ENCODE measurements around the gene OR52A5. TPM values are rescaled to one million over a fixed set of nuclear protein-coding genes. Genes with fewer than 3 reads are reported as not detected.

Gene OR52A5
- total and polyA plus RNA-seq, 2 of the 13 experiments (the other 11 are each of a cell fraction or from before 2014, with no cell fraction given) = not detected

GRCh38 chr11:5137014-5137413 lies 1.1 kb downstream of the OR52A5 start (continued):
- TF ChIP-seq ZNF468 (CRISPR knock-in tag; IDR thresholded peaks at IDR 0.05) (no peak), AHDC1 (CRISPR knock-in tag; IDR thresholded peaks at IDR 0.05; ENCODE audit: borderline replicate concordance) (no peak)

GRCh38 chr11:5136261-5136660 lies 1.9 kb downstream of the OR52A5 start:
- Histone ChIP-seq H4K20me1 (ENCODE audit: insufficient read depth, low read length) (no peaks in the 10 kb centered on the region), H2AFZ (ENCODE audit: low read length) (no peak overlapping the region), H3K4me1 (ENCODE audit: insufficient read depth, low read length) (no peaks in the 10 kb centered on the region), H3K79me2 (ENCODE audit: insufficient read depth, low read length) (no peaks in the 10 kb centered on the region), H3K9ac (ENCODE audit: insufficient read depth, low read depth, low read length) (no peak overlapping the region), H3K4me3 (replicated peaks in 1 of 3; ENCODE audit: insufficient read depth in 1 of 3, low read depth in 2 of 3, low read length in 3 of 3) (no peak overlapping the region), H3K9me3 (ENCODE audit: low read length) (no peaks in the 10 kb centered on the region), H3K27ac (ENCODE audit: extremely low read length, insufficient read depth, low read length) (no peak overlapping the region), H3K4me2 (ENCODE audit: low read depth, low read length) (no peak overlapping the region), H3K27me3 (ENCODE audit: control insufficient read depth in 1 of 2, insufficient read depth in 2 of 2, low read length in 2 of 2) (peaks cover 0 to 3% of the 10 kb centered on the region in 2 experiments; a peak in 1 of 5 replicates), H3K36me3 (replicated peaks in 1 of 2; ENCODE audit: control insufficient read depth in 1 of 2, insufficient read depth in 2 of 2, low read length in 2 of 2) (no peaks in the 10 kb centered on the region)
- BruUV-seq (replicated peaks) = no TSS peak
- ATAC-seq = no peak
- POLR2A ChIA-PET = no interaction called here
- no peak for DNase-seq (ENCODE audit: low spot score)
- in situ Hi-C loops (cut with HindIII; ENCODE audit: extremely low pct_ligation_motif_present, low pct_unique_long_range_greater_than_20kb) (no loop called here), intact Hi-C loops (cut with micrococcal nuclease; ENCODE audit: unreplicated experiment) (no loop called here)
- CTCF ChIA-PET (ENCODE audit: low intra/inter-chr PET ratio, low total read pairs) = no interaction called here
- FAIRE-seq = no peak
- no peak for TF ChIP-seq E2F1 (CRISPR knock-in tag; IDR thresholded peaks at IDR 0.05)
- TF ChIP-seq SRSF1 (optimal IDR thresholded peaks at IDR 0.05; ENCODE audit: low read depth, low read length) = no peak
- TF ChIP-seq CCAR2 (optimal IDR thresholded peaks at IDR 0.05; ENCODE audit: low read depth, low read length) = no peak
- no peak for TF ChIP-seq BHLHE40 (IDR thresholded peaks at IDR 0.05; ENCODE audit: low read length)
- no peak for TF ChIP-seq ZNF720 (CRISPR knock-in tag; IDR thresholded peaks at IDR 0.05)
- no peak for TF ChIP-seq ZNF703 (CRISPR knock-in tag; IDR thresholded peaks at IDR 0.05; ENCODE audit: borderline replicate concordance)
- TF ChIP-seq ATF7-NPFF (CRISPR knock-in tag; IDR thresholded peaks at IDR 0.05; ENCODE audit: low read depth) = no peak
- no peak for TF ChIP-seq FOXK2 (IDR thresholded peaks at IDR 0.05)
- no peak for TF ChIP-seq ZNF282 (IDR thresholded peaks at IDR 0.05; ENCODE audit: partially characterized antibody)
- no peak for TF ChIP-seq ZKSCAN5 (CRISPR knock-in tag; IDR thresholded peaks at IDR 0.05)
- no peak for TF ChIP-seq JUNB (CRISPR knock-in tag; IDR thresholded peaks at IDR 0.05; ENCODE audit: borderline replicate concordance)
- TF ChIP-seq HOXA9 (CRISPR knock-in tag; IDR thresholded peaks at IDR 0.05; ENCODE audit: borderline replicate concordance) = no peak
- TF ChIP-seq ZNF556 (CRISPR knock-in tag; IDR thresholded peaks at IDR 0.05; ENCODE audit: borderline replicate concordance) = no peak
- no peak for TF ChIP-seq ZNF747 (CRISPR knock-in tag; IDR thresholded peaks at IDR 0.05; ENCODE audit: borderline replicate concordance)
- TF ChIP-seq GTF2F1 (IDR thresholded peaks at IDR 0.05; ENCODE audit: low read length) = no peak
- TF ChIP-seq NFKB2 (CRISPR knock-in tag; IDR thresholded peaks at IDR 0.05; ENCODE audit: borderline replicate concordance) = no peak
- TF ChIP-seq ZNF3 (CRISPR knock-in tag; IDR thresholded peaks at IDR 0.05) = no peak
